ENCODE results near the gene PGP.

The PGP gene

GRCh38 chr16:2170080-2170479 is 44.6 kb downstream of the PGP start:
- Histone ChIP-seq H4K20me1 (ENCODE audit: insufficient read depth, low read length) (no peaks in the 10 kb centered on the region), H3K4me2 (ENCODE audit: low read depth, low read length) (no peak overlapping the region), H3K9me3 (replicated peaks; ENCODE audit: insufficient read depth, low read length) (no peaks in the 10 kb centered on the region), H3K9ac (ENCODE audit: low read length) (no peak overlapping the region), H3F3A (ENCODE audit: insufficient read depth, low read length) (no peaks in the 10 kb centered on the region), H3K36me3 (replicated peaks; ENCODE audit: insufficient read depth, low read length) (no peaks in the 10 kb centered on the region), H3K27me3 (replicated peaks; ENCODE audit: insufficient read depth, low read length) (no peaks in the 10 kb centered on the region), H3K79me2 (ENCODE audit: low read length) (no peaks in the 10 kb centered on the region), H3K4me3 (ENCODE audit: low read length) (no peak overlapping the region), H3K27ac (ENCODE audit: low read length) (no peak overlapping the region), H3K9me2 (replicated peaks; ENCODE audit: insufficient read depth, low read length) (no peaks in the 10 kb centered on the region), H2AFZ (ENCODE audit: low read length) (no peak overlapping the region), H3K4me1 (ENCODE audit: low read length) (no peaks in the 10 kb centered on the region)
- TF ChIP-seq CTCF (IDR thresholded peaks at IDR 0.05; ENCODE audit: low read length) (no peak), EZH2 (optimal IDR thresholded peaks at IDR 0.05; ENCODE audit: low read depth, low read length) (no peak), EZH2phosphoT487 (IDR thresholded peaks at IDR 0.05; ENCODE audit: low read length) (no peak)
- DNase-seq = no peak

- Histone ChIP-seq H3F3A (ENCODE audit: insufficient read depth, low read length) (no peaks in the 10 kb centered on the region), H3K4me1 (ENCODE audit: low read length) (no peaks in the 10 kb centered on the region), H3K79me2 (ENCODE audit: low read length) (peaks cover 19% of the 10 kb centered on the region), H3K4me2 (ENCODE audit: low read depth, low read length) (no peak overlapping the region), H3K9me3 (replicated peaks; ENCODE audit: insufficient read depth, low read length) (no peaks in the 10 kb centered on the region), H3K4me3 (ENCODE audit: low read length) (no peak overlapping the region), H2AFZ (ENCODE audit: low read length) (no peak overlapping the region), H3K27ac (ENCODE audit: low read length) (no peak overlapping the region), H3K36me3 (replicated peaks; ENCODE audit: insufficient read depth, low read length) (no peaks in the 10 kb centered on the region), H4K20me1 (ENCODE audit: insufficient read depth, low read length) (no peaks in the 10 kb centered on the region), H3K9me2 (replicated peaks; ENCODE audit: insufficient read depth, low read length) (no peaks in the 10 kb centered on the region), H3K27me3 (replicated peaks; ENCODE audit: insufficient read depth, low read length) (no peaks in the 10 kb centered on the region), H3K9ac (ENCODE audit: low read length) (no peak overlapping the region)
- TF ChIP-seq CTCF (IDR thresholded peaks at IDR 0.05; ENCODE audit: low read length) (no peak), EZH2 (optimal IDR thresholded peaks at IDR 0.05; ENCODE audit: low read depth, low read length) (no peak), EZH2phosphoT487 (IDR thresholded peaks at IDR 0.05; ENCODE audit: low read length) (no peak)
- DNase-seq = no peak
These were observed 47.5 kb downstream of the PGP start for GRCh38 chr16:2167068-2167638.

GRCh38 chr16:2166263-2167067 is 48.2 kb downstream of the PGP start:
- H3K9ac ChIP-seq (ENCODE audit: low read length) = no peak overlapping the region
- no peaks in the 10 kb centered on the region for H3K4me1 ChIP-seq (ENCODE audit: low read length)
- H3K4me2 ChIP-seq (ENCODE audit: low read depth, low read length) = no peak overlapping the region
- peaks cover 26% of the 10 kb centered on the region for H3K79me2 ChIP-seq (ENCODE audit: low read length)
- no peak overlapping the region for H2AFZ ChIP-seq (ENCODE audit: low read length)
- TF ChIP-seq CTCF (IDR thresholded peaks at IDR 0.05; ENCODE audit: low read length) (no peak), EZH2 (optimal IDR thresholded peaks at IDR 0.05; ENCODE audit: low read depth, low read length) (no peak), EZH2phosphoT487 (IDR thresholded peaks at IDR 0.05; ENCODE audit: low read length) (no peak)
- H3F3A ChIP-seq (ENCODE audit: insufficient read depth, low read length) = no peaks in the 10 kb centered on the region
- H3K9me3 ChIP-seq (replicated peaks; ENCODE audit: insufficient read depth, low read length) = no peaks in the 10 kb centered on the region
- H4K20me1 ChIP-seq (ENCODE audit: insufficient read depth, low read length) = no peaks in the 10 kb centered on the region
- H3K36me3 ChIP-seq (replicated peaks; ENCODE audit: insufficient read depth, low read length) = no peaks in the 10 kb centered on the region
- H3K27ac ChIP-seq (ENCODE audit: low read length) = no peak overlapping the region
- H3K9me2 ChIP-seq (replicated peaks; ENCODE audit: insufficient read depth, low read length) = no peaks in the 10 kb centered on the region
- no peak for DNase-seq
- no peak overlapping the region for H3K4me3 ChIP-seq (ENCODE audit: low read length)
- no peaks in the 10 kb centered on the region for H3K27me3 ChIP-seq (replicated peaks; ENCODE audit: insufficient read depth, low read length)

Data from MM.1S (cell line).